Endothelial cell of umbilical vein (primary cell): Measurements from ENCODE around the gene ETFA. TPM values are rescaled to one million over a fixed set of nuclear protein-coding genes. Genes with fewer than 3 reads are reported as not detected.

Source experiments
- BruUV-seq: library from RNA; stranded (reverse); fragments of 400-500 nt; replicated peaks from 2 replicates; lab custom pipeline; 2021; lab: Mats Ljungman, UMichigan
- CTCF ChIA-PET: fragments of 300-600, 350-600 bp; sonication (Branson Sonifier 250); formaldehyde crosslinking; loops from one replicate; lab custom pipeline; 2021; ENCODE audit warnings: antibody characterized with exemption, inconsistent platforms; lab: Charles Lee
- POLR2A ChIA-PET: fragments of 300-600, 350-600 bp; sonication (Branson Sonifier 250); formaldehyde crosslinking; loops from one replicate; lab custom pipeline; 2021; ENCODE audit warnings: antibody characterized with exemption, inconsistent platforms; lab: Charles Lee
- DNase-seq: peaks from one replicate; pipeline ENCODE4 v3.0.0-alpha.2; 2011; ENCODE audit warnings: low read depth, low spot score
- FAIRE-seq: peaks from 2 replicates; lab custom pipeline; 2011; peaks lifted over from hg19 to GRCh38; lab: Jason Lieb, UNC
- H2AFZ ChIP-seq: 2 replicates; pipeline ENCODE4 v1.6.0; 2012; ENCODE audit warnings: low read depth, low read length, control low read depth, inconsistent platforms
- H3K27ac ChIP-seq: 2 replicates; pipeline ENCODE4 v1.5.1; 2011; ENCODE audit warnings: low read depth, mild to moderate bottlenecking, control low read depth, low read length, moderate library complexity; ENCODE audit not compliant: insufficient read depth
- H3K27me3 ChIP-seq, 2 experiments: 2 replicates each; pipeline versions ENCODE4 v1.6.0 to v1.6.1; 2011; ENCODE audit warnings: low read length in 2 of 2, mixed read lengths in 1 of 2; ENCODE audit not compliant: control insufficient read depth in 2 of 2, insufficient read depth in 2 of 2
- H3K36me3 ChIP-seq, 2 experiments: 2 replicates in 1 of 2; 3 replicates in 1 of 2; pipeline ENCODE4 v1.5.1; 2011; ENCODE audit warnings: low read length in 2 of 2, mild to moderate bottlenecking in 1 of 2, moderate library complexity in 1 of 2; ENCODE audit not compliant: control insufficient read depth in 2 of 2, insufficient read depth in 2 of 2; ENCODE audit errors: extremely low read depth in 1 of 2
- H3K4me1 ChIP-seq: 3 replicates; pipeline ENCODE4 v1.5.1; 2011; ENCODE audit warnings: mild to moderate bottlenecking, low read length; ENCODE audit not compliant: control insufficient read depth, insufficient read depth; ENCODE audit errors: extremely low read depth
- H3K4me2 ChIP-seq: 2 replicates; pipeline ENCODE4 v1.6.1; 2011; ENCODE audit warnings: low read length, control low read depth, mixed read lengths; ENCODE audit not compliant: insufficient read depth
- H3K4me3 ChIP-seq, 3 experiments: fragments of 200-600 bp in 1 of 3; sonication (generic), shearing (Covaris generic) in 1 of 3; replicated peaks in 1 of 3; 2 replicates each; pipeline ENCODE4 v1.5.1; 2011 to 2016; ENCODE audit warnings: control low read depth in 3 of 3, low read length in 3 of 3, mild to moderate bottlenecking in 2 of 3, inconsistent platforms in 1 of 3, low read depth in 1 of 3, moderate library complexity in 1 of 3; ENCODE audit not compliant: insufficient read depth in 1 of 3
- H3K79me2 ChIP-seq: 2 replicates; pipeline ENCODE4 v1.6.0; 2012; ENCODE audit warnings: low read length, inconsistent platforms; ENCODE audit not compliant: control insufficient read depth, insufficient read depth
- H3K9ac ChIP-seq: replicated peaks from 2 replicates; pipeline ENCODE3; 2011; ENCODE audit warnings: low read length, control low read depth; ENCODE audit not compliant: insufficient read depth; ENCODE audit errors: extremely low read depth
- H3K9me1 ChIP-seq: replicated peaks from 3 replicates; pipeline ENCODE4 v1.6.0; 2011; ENCODE audit warnings: mild to moderate bottlenecking, low read length; ENCODE audit not compliant: control insufficient read depth, insufficient read depth; ENCODE audit errors: extremely low read depth
- H3K9me3 ChIP-seq: replicated peaks from 2 replicates; pipeline ENCODE4 v1.5.1; 2012; ENCODE audit warnings: low read length, inconsistent platforms; ENCODE audit not compliant: control insufficient read depth, insufficient read depth
- H4K20me1 ChIP-seq: replicated peaks from 2 replicates; pipeline ENCODE3; 2011; ENCODE audit warnings: mild to moderate bottlenecking, low read length; ENCODE audit not compliant: control insufficient read depth, insufficient read depth; ENCODE audit errors: extremely low read depth
- EZH2 ChIP-seq: IDR thresholded peaks from 2 replicates; pipeline ENCODE4 v1.6.1; 2012; ENCODE audit warnings: borderline replicate concordance, low read depth, mild to moderate bottlenecking, moderate library complexity, low read length, inconsistent platforms; ENCODE audit not compliant: severe bottlenecking
- FOS ChIP-seq: IDR thresholded peaks from 2 replicates; pipeline ENCODE4 v1.6.1; 2011; ENCODE audit warnings: mild to moderate bottlenecking, low read length, moderate library complexity, borderline replicate concordance; ENCODE audit not compliant: insufficient read depth
- MYC ChIP-seq: IDR thresholded peaks from one replicate; pipeline ENCODE4 v1.6.1; 2011; ENCODE audit warnings: mild to moderate bottlenecking, low read depth, low read length
- POLR2A ChIP-seq: IDR thresholded peaks from 2 replicates; pipeline ENCODE4 v1.6.1; 2012; ENCODE audit warnings: low read depth, mild to moderate bottlenecking, control low read depth, low read length
- POLR2AphosphoS5 ChIP-seq: IDR thresholded peaks from 2 replicates; pipeline ENCODE4 v1.6.1; 2012; ENCODE audit warnings: low read depth, mild to moderate bottlenecking, control low read depth, low read length, moderate library complexity; ENCODE audit not compliant: insufficient read depth
- dilution Hi-C: fragments of 300-500 bp; cut with MboI; formaldehyde crosslinking; loops from one replicate; pipeline ENCODE4 v1.15.0; 2019; ENCODE audit warnings: low sequenced_read_pairs; ENCODE audit not compliant: extremely low pct_ligation_motif_present
- intact Hi-C: fragments of 100-400 bp; cut with micrococcal nuclease; formaldehyde crosslinking; loops from one replicate; pipeline ENCODE4 v1.10.0; 2022
- polyA plus RNA-seq, 4 experiments: library from polyadenylated mRNA; depleted of rRNA in 3 of 4; stranded (reverse) in 3 of 4; unstranded in 1 of 4; fragments of >200 nt; gene quantifications; 2 replicates each; pipeline versions ENCODE4 v1.2.1 to v1.2.3, GENCODE V29; 2011 to 2012; ENCODE audit warnings: missing spikeins in 1 of 4
- total RNA-seq: library from RNA; stranded (reverse); gene quantifications from 2 replicates; pipeline ENCODE4 v1.2.3, GENCODE V29; 2021
- TF ChIP-seq, protein P1 (sequence below): IDR thresholded peaks from 2 replicates; pipeline ENCODE4 v1.6.1; 2011; ENCODE audit not compliant: insufficient read depth, insufficient read length

The ETFA gene
- total and polyA plus RNA-seq, 2 donors (not counting 3 experiments of a cell fraction or from before 2014, with no cell fraction given), result 102 to 116 TPM

DNA sequence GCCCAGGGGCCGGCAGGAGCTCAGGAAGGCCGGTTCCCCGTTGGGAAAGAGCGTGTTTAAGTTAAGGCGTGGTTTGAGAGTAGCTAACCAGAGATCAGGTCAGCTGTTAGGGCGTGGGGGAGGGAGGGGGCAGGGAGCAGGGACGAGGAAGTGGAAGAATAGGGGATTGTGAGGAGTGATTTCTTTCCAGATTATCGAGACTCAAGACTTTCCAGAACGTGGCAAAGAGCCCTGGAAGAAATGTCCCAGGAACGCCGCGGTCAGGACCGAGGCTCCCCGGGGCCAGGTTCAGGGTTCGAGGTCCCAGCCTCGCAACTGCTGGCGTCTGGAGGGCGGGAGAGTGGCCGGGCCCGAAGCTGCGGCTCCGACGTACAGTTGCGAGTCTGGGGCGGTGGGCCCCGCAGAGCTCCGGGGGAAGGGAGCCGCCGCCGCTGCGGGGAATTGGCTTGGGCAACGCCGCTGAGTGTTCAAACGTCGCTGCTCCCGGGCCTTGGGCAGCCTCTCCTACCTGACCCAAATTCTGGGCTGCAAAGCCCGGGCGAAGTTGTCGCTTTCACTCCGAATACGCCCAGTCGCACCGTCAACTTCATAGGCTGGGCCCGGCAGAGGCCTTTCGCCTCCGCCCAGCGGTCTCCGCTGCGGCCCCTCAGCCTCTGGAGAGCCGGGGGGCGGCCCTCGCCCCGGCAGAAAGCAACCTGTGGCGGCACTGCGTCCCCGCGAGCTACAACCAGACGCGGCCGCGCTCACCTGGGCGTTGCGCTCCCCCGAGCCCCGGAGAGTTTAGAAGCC is 34.8 kb upstream of the ETFA start:
- DNase-seq, result no peak
- no peak for FAIRE-seq
- TF ChIP-seq EZH2 (peak; percentile 98), POLR2AphosphoS5 (no peak)
- Histone ChIP-seq H3K79me2 (no peaks in the 10 kb centered on the region), H2AFZ (no peak overlapping the region), H3K4me2 (peak overlapping the region; percentile 79), H3K9ac (no peak overlapping the region), H3K27ac (no peak overlapping the region), H3K4me3 (peak overlapping the region; percentile 7 to 19 (median 13)), H3K9me1 (no peaks in the 10 kb centered on the region), H3K36me3 (no peaks in the 10 kb centered on the region), H4K20me1 (no peaks in the 10 kb centered on the region), H3K27me3 (peaks cover 60 to 74% of the 10 kb centered on the region in 2 experiments), H3K4me1 (peaks cover 19% of the 10 kb centered on the region), H3K9me3 (no peaks in the 10 kb centered on the region)
- POLR2A ChIA-PET, result no interaction called here
- CTCF ChIA-PET, result interaction anchor here (1.0 to 2.5 kb wide), 6 partner anchors 9 to 160 kb away, joined by 3 to 9 read pairs (median 5); partner anchors contain the start of gene ISL2
- BruUV-seq, result no TSS peak
- intact Hi-C loops (loop anchor here (1.0 to 10.0 kb wide), 2 partner anchors 10 to 519 kb away; partner anchors contain the start of gene ISL2), dilution Hi-C loops (no loop called here)

DNA sequence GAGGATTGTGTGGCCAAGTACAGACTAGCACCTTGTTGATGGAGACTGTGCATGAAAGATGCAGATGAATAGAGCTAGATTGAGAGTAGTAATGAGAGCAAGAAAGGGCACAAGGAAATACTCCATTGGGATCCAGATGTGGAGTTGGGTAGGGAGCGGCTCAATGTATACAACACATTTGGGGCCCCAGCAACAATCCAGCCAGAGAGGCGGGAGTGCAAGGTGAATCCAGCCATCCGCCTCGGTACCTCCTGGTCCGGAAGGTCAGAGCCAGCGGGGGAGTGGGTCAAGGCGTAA is 34.3 kb upstream of the ETFA start:
- CTCF ChIA-PET, result interaction anchor here (1.4 to 2.5 kb wide), 5 partner anchors 9 to 160 kb away, joined by 4 to 9 read pairs (median 6); partner anchors contain the start of gene ISL2
- H2AFZ ChIP-seq, result no peak overlapping the region
- DNase-seq, result no peak

More for the DNA sequence above, 34.3 kb upstream of the ETFA start:
- Histone ChIP-seq H3K4me3 (no peak overlapping the region), H3K9me1 (no peaks in the 10 kb centered on the region), H3K4me1 (peaks cover 19% of the 10 kb centered on the region), H3K9me3 (no peaks in the 10 kb centered on the region), H3K27me3 (peaks cover 66 to 79% of the 10 kb centered on the region in 2 experiments), H3K9ac (no peak overlapping the region), H3K27ac (no peak overlapping the region), H3K36me3 (no peaks in the 10 kb centered on the region), H4K20me1 (no peaks in the 10 kb centered on the region), H3K79me2 (no peaks in the 10 kb centered on the region), H3K4me2 (no peak overlapping the region)
- POLR2A ChIA-PET, result interaction anchor here (0.6 kb wide), 1 partner anchor 9 kb away, joined by 3 read pairs; the partner anchor contains the start of gene ISL2
- intact Hi-C loops, result loop anchor here (1.0 to 10.0 kb wide), 2 partner anchors 9 to 519 kb away; partner anchors contain the start of gene ISL2
- dilution Hi-C loops, result no loop called here
- no TSS peak for BruUV-seq
- TF ChIP-seq POLR2A, result no peak
- TF ChIP-seq POLR2AphosphoS5, result no peak
- TF ChIP-seq EZH2, result no peak
- TF ChIP-seq, protein P1, sequence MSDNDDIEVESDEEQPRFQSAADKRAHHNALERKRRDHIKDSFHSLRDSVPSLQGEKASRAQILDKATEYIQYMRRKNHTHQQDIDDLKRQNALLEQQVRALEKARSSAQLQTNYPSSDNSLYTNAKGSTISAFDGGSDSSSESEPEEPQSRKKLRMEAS, result no peak
- TF ChIP-seq FOS, result no peak
- no peak for TF ChIP-seq MYC
- no peak for FAIRE-seq
